ENCODE measurements around the gene FGGY. TPM values are rescaled to one million over a fixed set of nuclear protein-coding genes. Genes with fewer than 3 reads are reported as not detected.

FGGY gene
- total RNA-seq, 1 experiment from 2014 or later = 14.6 TPM

- DNase-seq = no peak
- Histone ChIP-seq H4K8ac (replicated peaks; ENCODE audit: insufficient read length, low read depth, low read length) (no peak overlapping the region), H4K91ac (ENCODE audit: insufficient read length, low read depth, low read length) (no peak overlapping the region), H2AK5ac (ENCODE audit: insufficient read length, low read length) (no peak overlapping the region), H3K14ac (ENCODE audit: insufficient read depth, low read length) (no peak overlapping the region), H4K5ac (ENCODE audit: insufficient read length, low read depth, low read length) (no peak overlapping the region), H3K23ac (ENCODE audit: insufficient read length, low read depth, low read length) (no peak overlapping the region), H2AFZ (ENCODE audit: low read length) (no peak overlapping the region), H3K27me3 (ENCODE audit: insufficient read depth, low read length) (no peaks in the 10 kb centered on the region), H2BK120ac (ENCODE audit: low read depth, low read length, poor library complexity, severe bottlenecking) (no peak overlapping the region), H3K27ac (ENCODE audit: insufficient read length, low read depth, low read length) (no peak overlapping the region), H3K4me1 (ENCODE audit: insufficient read depth, low read length) (peaks cover 3% of the 10 kb centered on the region; the same call in 1 of the 2 replicates), H3K4ac (ENCODE audit: low read depth, low read length) (no peak overlapping the region), H4K20me1 (ENCODE audit: control insufficient read depth, insufficient read depth, insufficient read length) (no peaks in the 10 kb centered on the region), H3K79me2 (ENCODE audit: insufficient read depth, low read length) (no peaks in the 10 kb centered on the region), H3K56ac (ENCODE audit: insufficient read length, low read depth, low read length) (no peak overlapping the region), H3K18ac (ENCODE audit: insufficient read length, low read depth, low read length) (no peak overlapping the region), H3K79me1 (ENCODE audit: insufficient read depth, low read depth, low read length, poor library complexity, severe bottlenecking) (no peaks in the 10 kb centered on the region), H2BK15ac (ENCODE audit: low read depth, low read length) (no peak overlapping the region), H3K4me2 (ENCODE audit: insufficient read depth, insufficient read length, low read length) (no peak overlapping the region), H2BK12ac (ENCODE audit: insufficient read length, low read depth, low read length) (no peak overlapping the region), H2BK20ac (ENCODE audit: low read depth, low read length, poor library complexity, severe bottlenecking) (no peak overlapping the region), H3T11ph (ENCODE audit: low read length) (no peak overlapping the region), H3K9ac (ENCODE audit: extremely low read depth, insufficient read length, low read length) (no peak overlapping the region), H2BK5ac (ENCODE audit: insufficient read length, low read length) (no peak overlapping the region), H3K9me3 (ENCODE audit: control insufficient read depth, low read depth, low read length) (no peaks in the 10 kb centered on the region), H3K23me2 (ENCODE audit: insufficient read length, low read depth, low read length, poor library complexity, severe bottlenecking) (no peaks in the 10 kb centered on the region)
- Mint-ChIP-seq H3K4me3 (no peak overlapping the region), H3K36me3 (ENCODE audit: insufficient read depth in 1 of 3, low read depth in 3 of 3) (no peaks in the 10 kb centered on the region), H3K9me3 (no peaks in the 10 kb centered on the region), H3K4me1 (peaks cover 20 to 21% of the 10 kb centered on the region in 2 experiments), H3K27ac (no peak overlapping the region), H3K27me3 (ENCODE audit: low read depth) (no peaks in the 10 kb centered on the region)
- no CpG with 5 or more reads among the region's 8 CpGs for WGBS (ENCODE audit: extremely low coverage, insufficient read length, low lambda C conversion rate)
- TF ChIP-seq, protein P1, sequence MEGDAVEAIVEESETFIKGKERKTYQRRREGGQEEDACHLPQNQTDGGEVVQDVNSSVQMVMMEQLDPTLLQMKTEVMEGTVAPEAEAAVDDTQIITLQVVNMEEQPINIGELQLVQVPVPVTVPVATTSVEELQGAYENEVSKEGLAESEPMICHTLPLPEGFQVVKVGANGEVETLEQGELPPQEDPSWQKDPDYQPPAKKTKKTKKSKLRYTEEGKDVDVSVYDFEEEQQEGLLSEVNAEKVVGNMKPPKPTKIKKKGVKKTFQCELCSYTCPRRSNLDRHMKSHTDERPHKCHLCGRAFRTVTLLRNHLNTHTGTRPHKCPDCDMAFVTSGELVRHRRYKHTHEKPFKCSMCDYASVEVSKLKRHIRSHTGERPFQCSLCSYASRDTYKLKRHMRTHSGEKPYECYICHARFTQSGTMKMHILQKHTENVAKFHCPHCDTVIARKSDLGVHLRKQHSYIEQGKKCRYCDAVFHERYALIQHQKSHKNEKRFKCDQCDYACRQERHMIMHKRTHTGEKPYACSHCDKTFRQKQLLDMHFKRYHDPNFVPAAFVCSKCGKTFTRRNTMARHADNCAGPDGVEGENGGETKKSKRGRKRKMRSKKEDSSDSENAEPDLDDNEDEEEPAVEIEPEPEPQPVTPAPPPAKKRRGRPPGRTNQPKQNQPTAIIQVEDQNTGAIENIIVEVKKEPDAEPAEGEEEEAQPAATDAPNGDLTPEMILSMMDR (conservative IDR thresholded peaks at IDR 0.05) = no peak
These were observed 300.7 kb downstream of the FGGY start for GRCh38 chr1:59597420-59598119.
